HUES48 (cell line): ENCODE measurements around the gene IDUA.

ENCODE experiments used
- H3K27ac ChIP-seq: one replicate; pipeline ENCODE4 v1.7.0; 2013; ENCODE audit warnings: low read depth, low read length, inconsistent platforms
- H3K27me3 ChIP-seq: 2 replicates; pipeline ENCODE4 v1.6.1; 2013; ENCODE audit warnings: mild to moderate bottlenecking, low read length; ENCODE audit not compliant: control insufficient read depth, insufficient read depth
- H3K36me3 ChIP-seq: 2 replicates; pipeline ENCODE4 v1.6.1; 2013; ENCODE audit warnings: low read length; ENCODE audit not compliant: control insufficient read depth, insufficient read depth
- H3K4me1 ChIP-seq: 2 replicates; pipeline ENCODE4 v1.6.1; 2013; ENCODE audit warnings: mild to moderate bottlenecking, low read length; ENCODE audit not compliant: control insufficient read depth, insufficient read depth
- H3K4me3 ChIP-seq: 2 replicates; pipeline ENCODE4 v1.5.1; 2013; ENCODE audit warnings: mild to moderate bottlenecking, low read depth, low read length
- H3K9ac ChIP-seq: 2 replicates; pipeline ENCODE4 v1.6.1; 2013; ENCODE audit warnings: mild to moderate bottlenecking, low read depth, low read length, moderate library complexity
- H3K9me3 ChIP-seq: 2 replicates; pipeline ENCODE4 v1.6.1; 2013; ENCODE audit warnings: low read length; ENCODE audit not compliant: control insufficient read depth, insufficient read depth

IDUA gene

GRCh38 chr4:1023895-1024740, 37.3 kb downstream of the IDUA start:
- no peak overlapping the region for H3K4me3 ChIP-seq
- no peak overlapping the region for H3K9ac ChIP-seq

GRCh38 chr4:1024882-1025545, 38.2 kb downstream of the IDUA start:
- H3K27ac ChIP-seq: no peak overlapping the region
- no peaks in the 10 kb centered on the region; the same call in 1 of the 2 replicates for H3K4me1 ChIP-seq
- H3K4me3 ChIP-seq: no peak overlapping the region
- peaks cover 17% of the 10 kb centered on the region for H3K36me3 ChIP-seq
- H3K9me3 ChIP-seq: no peaks in the 10 kb centered on the region
- no peaks in the 10 kb centered on the region for H3K27me3 ChIP-seq
- no peak overlapping the region for H3K9ac ChIP-seq

More at GRCh38 chr4:1023895-1024740, 37.3 kb downstream of the IDUA start:
- peaks cover 17% of the 10 kb centered on the region for H3K36me3 ChIP-seq
- H3K9me3 ChIP-seq: no peaks in the 10 kb centered on the region
- no peak overlapping the region for H3K27ac ChIP-seq
- no peaks in the 10 kb centered on the region for H3K27me3 ChIP-seq
- peaks cover 2% of the 10 kb centered on the region; the same call in 1 of the 2 replicates for H3K4me1 ChIP-seq

- H3K9ac ChIP-seq: no peak overlapping the region
- H3K27me3 ChIP-seq: no peaks in the 10 kb centered on the region
- no peak overlapping the region for H3K27ac ChIP-seq
- H3K36me3 ChIP-seq: peaks cover 17% of the 10 kb centered on the region
- H3K4me3 ChIP-seq: no peak overlapping the region
- no peaks in the 10 kb centered on the region; the same call in 1 of the 2 replicates for H3K4me1 ChIP-seq
- no peaks in the 10 kb centered on the region for H3K9me3 ChIP-seq
Measured at GRCh38 chr4:1026115-1026514, 39.3 kb downstream of the IDUA start.

- Histone ChIP-seq H3K4me1 (no peaks in the 10 kb centered on the region; the same call in 1 of the 2 replicates), H3K27ac (no peak overlapping the region), H3K4me3 (no peak overlapping the region), H3K9me3 (no peaks in the 10 kb centered on the region), H3K36me3 (peaks cover 17% of the 10 kb centered on the region), H3K9ac (no peak overlapping the region), H3K27me3 (no peaks in the 10 kb centered on the region)
Measured at GRCh38 chr4:1027219-1027914, 40.5 kb downstream of the IDUA start.

GRCh38 chr4:1027915-1028238, 41.0 kb downstream of the IDUA start:
- Histone ChIP-seq H3K9me3 (no peaks in the 10 kb centered on the region), H3K4me3 (no peak overlapping the region), H3K9ac (no peak overlapping the region), H3K27me3 (no peaks in the 10 kb centered on the region), H3K36me3 (peaks cover 17% of the 10 kb centered on the region), H3K27ac (no peak overlapping the region), H3K4me1 (no peaks in the 10 kb centered on the region; the same call in 1 of the 2 replicates)

- no peaks in the 10 kb centered on the region for H3K27me3 ChIP-seq
- no peak overlapping the region for H3K9ac ChIP-seq
- H3K4me3 ChIP-seq: no peak overlapping the region
- no peaks in the 10 kb centered on the region; the same call in 1 of the 2 replicates for H3K4me1 ChIP-seq
- H3K27ac ChIP-seq: no peak overlapping the region
- H3K36me3 ChIP-seq: peaks cover 17% of the 10 kb centered on the region
- H3K9me3 ChIP-seq: no peaks in the 10 kb centered on the region
Measured at GRCh38 chr4:1028574-1029220, 41.9 kb downstream of the IDUA start.

- H3K27ac ChIP-seq: no peak overlapping the region
- H3K36me3 ChIP-seq: peaks cover 14% of the 10 kb centered on the region
- no peak overlapping the region for H3K4me3 ChIP-seq
- H3K27me3 ChIP-seq: no peaks in the 10 kb centered on the region
- H3K9ac ChIP-seq: no peak overlapping the region
- H3K4me1 ChIP-seq: no peaks in the 10 kb centered on the region; the same call in 1 of the 2 replicates
- H3K9me3 ChIP-seq: no peaks in the 10 kb centered on the region
Measured at GRCh38 chr4:1029529-1029928, 42.7 kb downstream of the IDUA start.

- peaks cover 11% of the 10 kb centered on the region for H3K36me3 ChIP-seq
- H3K4me1 ChIP-seq: no peaks in the 10 kb centered on the region; the same call in 1 of the 2 replicates
- H3K27ac ChIP-seq: no peak overlapping the region
- no peak overlapping the region for H3K9ac ChIP-seq
- no peak overlapping the region for H3K4me3 ChIP-seq
- H3K9me3 ChIP-seq: no peaks in the 10 kb centered on the region
- H3K27me3 ChIP-seq: no peaks in the 10 kb centered on the region
Measured at GRCh38 chr4:1030031-1030430, 43.2 kb downstream of the IDUA start.

- no peak overlapping the region for H3K4me3 ChIP-seq
- H3K27ac ChIP-seq: no peak overlapping the region
- H3K9ac ChIP-seq: no peak overlapping the region
- no peaks in the 10 kb centered on the region for H3K27me3 ChIP-seq
- H3K4me1 ChIP-seq: no peaks in the 10 kb centered on the region; the same call in 1 of the 2 replicates
- H3K9me3 ChIP-seq: no peaks in the 10 kb centered on the region
- H3K36me3 ChIP-seq: peaks cover 6% of the 10 kb centered on the region
Measured at GRCh38 chr4:1030559-1030958, 43.7 kb downstream of the IDUA start.

GRCh38 chr4:1031346-1031745, 44.5 kb downstream of the IDUA start:
- H3K4me1 ChIP-seq: no peaks in the 10 kb centered on the region
- no peaks in the 10 kb centered on the region for H3K9me3 ChIP-seq
- no peaks in the 10 kb centered on the region for H3K36me3 ChIP-seq
- no peak overlapping the region for H3K4me3 ChIP-seq
- H3K27me3 ChIP-seq: no peaks in the 10 kb centered on the region
- H3K27ac ChIP-seq: no peak overlapping the region
- H3K9ac ChIP-seq: no peak overlapping the region
